Activated CD4-positive, alpha-beta T cell treated with anti-CD3 and anti-CD28 coated beads, Interleukin-2, amount 50 U/mL, for 16 hours (primary cell): ENCODE measurements around the gene SFT2D1.

ENCODE experiments used
- DNase-seq: peaks from one replicate; pipeline ENCODE4 v3.0.0-alpha.2; 2020

The SFT2D1 gene

DNA sequence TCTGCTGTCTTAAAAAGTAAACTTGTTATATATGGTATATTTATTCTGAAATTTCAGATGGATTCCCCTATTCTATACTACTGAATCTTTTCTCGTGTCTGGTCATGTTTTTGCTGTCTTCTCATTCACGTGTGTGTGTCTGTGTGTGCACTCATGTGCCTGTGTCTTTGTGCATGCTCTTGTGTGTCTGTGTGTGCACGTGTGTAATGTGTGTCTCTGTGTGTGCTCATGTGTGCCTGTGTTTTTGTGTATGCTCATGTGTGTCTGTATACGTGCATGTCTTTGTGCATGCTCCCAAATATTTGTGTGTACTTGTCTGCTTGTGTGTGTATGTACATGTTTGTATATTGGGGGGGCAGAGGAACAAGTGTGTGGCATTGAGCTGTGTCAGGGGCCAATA lies 68.2 kb downstream of the SFT2D1 start:
- no peak for DNase-seq

DNA sequence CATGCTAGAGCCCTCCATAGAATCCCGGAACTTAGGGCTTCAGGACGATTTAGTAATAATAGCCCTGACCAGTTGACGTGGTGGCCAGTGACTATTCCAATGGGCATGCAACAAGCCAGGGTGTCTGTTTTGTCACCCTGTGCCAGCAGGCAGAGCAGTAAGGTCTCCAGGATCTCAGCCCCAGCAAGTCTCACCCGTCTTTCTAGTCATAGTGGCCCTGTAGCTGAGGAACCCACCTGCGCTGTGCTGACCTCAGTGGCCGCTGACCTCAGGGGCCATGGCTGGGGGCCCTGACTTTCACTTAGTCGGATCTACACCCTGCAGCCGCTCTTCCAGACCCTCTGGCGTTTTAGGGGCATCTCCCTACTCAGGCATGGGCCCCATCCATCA lies 71.0 kb downstream of the SFT2D1 start:
- no peak for DNase-seq

DNA sequence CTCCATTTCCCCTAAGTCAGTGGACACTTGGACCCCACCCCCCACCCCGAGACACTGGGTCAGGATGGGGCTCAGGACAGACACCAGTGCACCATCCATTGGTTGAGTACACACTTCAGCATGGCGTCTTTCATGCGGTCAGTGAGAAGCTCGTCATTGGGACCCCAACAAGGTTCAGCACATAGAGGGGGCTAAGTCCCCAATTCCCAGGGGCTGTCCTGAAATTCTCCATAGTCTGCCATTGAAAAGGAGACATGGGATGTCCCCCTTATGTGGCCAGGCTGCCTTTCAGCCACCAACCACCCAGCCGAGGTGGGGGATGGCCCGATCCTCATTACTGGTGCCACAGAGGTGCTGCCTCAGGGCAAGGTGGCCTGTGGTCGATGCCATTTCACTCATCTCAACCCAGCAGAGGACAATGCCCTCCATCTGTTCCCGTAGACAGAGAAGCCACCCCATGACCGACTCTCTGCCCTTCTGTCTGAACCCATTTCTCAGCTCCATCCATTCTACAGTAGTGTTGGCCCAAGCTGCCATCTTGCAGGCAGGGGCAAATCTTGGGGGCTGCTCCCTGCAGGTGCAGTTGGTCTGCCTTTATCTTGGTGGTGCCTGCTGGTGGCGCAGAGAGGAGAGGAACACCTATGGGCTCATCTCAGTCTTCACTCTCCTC lies 71.5 kb downstream of the SFT2D1 start:
- no peak for DNase-seq
